GM23248 (cell line): ENCODE results near the gene NMD3. TPM values are rescaled to one million over a fixed set of nuclear protein-coding genes. Genes with fewer than 3 reads are reported as not detected.

Experiments
- DNase-seq: peaks from one replicate; pipeline ENCODE4 v3.0.0-alpha.2; 2015
- H2AFZ ChIP-seq: fragments of 200-600 bp; sonication (generic); 2 replicates; pipeline ENCODE4 v1.6.1; 2016; ENCODE audit warnings: antibody characterized with exemption
- H3F3A ChIP-seq: fragments of 200-600 bp; sonication (generic); 2 replicates; pipeline ENCODE4 v1.6.1; 2016; ENCODE audit warnings: mild to moderate bottlenecking, antibody characterized with exemption, mixed run types; ENCODE audit not compliant: insufficient read depth
- H3K27ac ChIP-seq: fragments of 200-600 bp; sonication (generic); 2 replicates; pipeline ENCODE4 v1.5.1; 2016; ENCODE audit warnings: mild to moderate bottlenecking
- H3K27me3 ChIP-seq: fragments of 200-600 bp; sonication (generic); replicated peaks from 2 replicates; pipeline ENCODE4 v1.6.1; 2016; ENCODE audit warnings: mild to moderate bottlenecking; ENCODE audit not compliant: insufficient read depth
- H3K36me3 ChIP-seq: fragments of 200-600 bp; sonication (generic); 2 replicates; pipeline ENCODE4 v1.6.1; 2016; ENCODE audit warnings: low read depth, mild to moderate bottlenecking
- H3K4me1 ChIP-seq: fragments of 200-600 bp; sonication (generic); 2 replicates; pipeline ENCODE4 v1.6.1; 2016; ENCODE audit warnings: mild to moderate bottlenecking; ENCODE audit not compliant: insufficient read depth
- H3K4me2 ChIP-seq: fragments of 200-600 bp; sonication (generic); one replicate; pipeline ENCODE4 v1.6.1; 2016; ENCODE audit warnings: mild to moderate bottlenecking; ENCODE audit not compliant: unreplicated experiment
- H3K4me3 ChIP-seq: fragments of 200-600 bp; sonication (generic); 2 replicates; pipeline ENCODE4 v1.5.1; 2016; ENCODE audit warnings: mild to moderate bottlenecking
- H3K79me2 ChIP-seq: fragments of 200-600 bp; sonication (generic); 2 replicates; pipeline ENCODE4 v1.6.1; 2016; ENCODE audit warnings: mild to moderate bottlenecking; ENCODE audit not compliant: insufficient read depth
- H3K9ac ChIP-seq: fragments of 200-600 bp; sonication (generic); 2 replicates; pipeline ENCODE4 v1.6.1; 2016; ENCODE audit warnings: mild to moderate bottlenecking
- H3K9me2 ChIP-seq: fragments of 200-600 bp; sonication (generic); 2 replicates; pipeline ENCODE4 v1.6.1; 2016; ENCODE audit warnings: mixed run types, mild to moderate bottlenecking, moderate library complexity; ENCODE audit not compliant: insufficient read depth
- H3K9me3 ChIP-seq: fragments of 200-600 bp; sonication (generic); one replicate; pipeline ENCODE4 v1.6.1; 2017; ENCODE audit warnings: low read depth
- H4K20me1 ChIP-seq: fragments of 200-600 bp; sonication (generic); 2 replicates; pipeline ENCODE4 v1.6.0; 2016; ENCODE audit not compliant: insufficient read depth
- EZH2 ChIP-seq: fragments of 200-600 bp; sonication (generic); IDR thresholded peaks from 2 replicates; pipeline ENCODE4 v1.6.1; 2018; ENCODE audit warnings: antibody characterized with exemption, mild to moderate bottlenecking; ENCODE audit not compliant: insufficient read depth, poor library complexity, severe bottlenecking
- EZH2phosphoT487 ChIP-seq: fragments of 200-600 bp; sonication (generic); IDR thresholded peaks from 2 replicates; pipeline ENCODE4 v1.6.1; 2018; ENCODE audit warnings: antibody characterized with exemption, moderate library complexity, mild to moderate bottlenecking, low read depth; ENCODE audit not compliant: insufficient read depth
- WGBS, 2 experiments: methylation state at CpG; one replicate each; pipeline ENCODE4 v1.1.6; 2015 to 2017; ENCODE audit warnings: low lambda C conversion rate in 2 of 2, low coverage in 1 of 2; ENCODE audit errors: missing lambda C conversion rate in 2 of 2; 5-methylcytosine and 5-hydroxymethylcytosine counted together
- in situ Hi-C: fragments of 300-500 bp; cut with MboI; formaldehyde crosslinking; loops from 2 replicates; pipeline ENCODE4 v1.15.0; 2020
- polyA plus RNA-seq: library from polyadenylated mRNA; unstranded; fragments of >200 nt; fragmentation: Nextera tagmentation; extraction: Ambion mirVana; gene quantifications from 2 replicates; pipeline ENCODE4 v1.2.1, GENCODE V29; 2016
- total RNA-seq: library from RNA; depleted of rRNA; stranded (reverse); fragments of >200 nt; shearing (Covaris generic); gene quantifications from 2 replicates; pipeline ENCODE4 v1.2.3, GENCODE V29; 2014

NMD3 gene
- total and polyA plus RNA-seq, 2 experiments from 2014 or later: 51.1 to 79.4 TPM

DNA sequence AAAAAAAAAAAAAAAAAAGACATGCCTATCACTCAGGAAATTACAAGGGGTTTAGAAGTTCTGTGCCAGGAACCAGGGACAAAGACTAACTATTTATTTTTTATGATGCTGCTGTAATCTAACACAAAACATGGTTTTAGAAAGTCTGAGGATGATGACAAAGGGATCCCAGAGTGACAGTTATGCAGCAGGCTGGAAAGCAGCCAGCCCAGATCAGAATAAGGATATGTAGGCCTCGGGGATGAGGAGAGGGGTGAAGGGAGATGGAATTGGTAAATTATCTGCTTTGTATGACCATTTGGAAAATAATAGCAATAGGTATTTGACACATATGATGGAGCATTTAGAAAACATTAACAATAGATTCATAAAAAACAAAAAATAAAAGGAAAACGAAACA, 34.1 kb upstream of the NMD3 start:
- Histone ChIP-seq H3K4me2 (no peak overlapping the region), H3K4me3 (no peak overlapping the region), H3K36me3 (no peaks in the 10 kb centered on the region), H3K79me2 (no peaks in the 10 kb centered on the region), H3F3A (no peaks in the 10 kb centered on the region), H3K4me1 (no peaks in the 10 kb centered on the region), H4K20me1 (no peaks in the 10 kb centered on the region), H2AFZ (no peak overlapping the region), H3K9me2 (no peaks in the 10 kb centered on the region), H3K9me3 (no peaks in the 10 kb centered on the region), H3K9ac (no peak overlapping the region), H3K27me3 (no peaks in the 10 kb centered on the region), H3K27ac (no peak overlapping the region)
- WGBS, 2 experiments: 23 to 29% methylated on average over 2 of the region's 2 CpGs
- in situ Hi-C loops: no loop called here
- no peak for DNase-seq
- TF ChIP-seq EZH2phosphoT487: no peak
- TF ChIP-seq EZH2: no peak

DNA sequence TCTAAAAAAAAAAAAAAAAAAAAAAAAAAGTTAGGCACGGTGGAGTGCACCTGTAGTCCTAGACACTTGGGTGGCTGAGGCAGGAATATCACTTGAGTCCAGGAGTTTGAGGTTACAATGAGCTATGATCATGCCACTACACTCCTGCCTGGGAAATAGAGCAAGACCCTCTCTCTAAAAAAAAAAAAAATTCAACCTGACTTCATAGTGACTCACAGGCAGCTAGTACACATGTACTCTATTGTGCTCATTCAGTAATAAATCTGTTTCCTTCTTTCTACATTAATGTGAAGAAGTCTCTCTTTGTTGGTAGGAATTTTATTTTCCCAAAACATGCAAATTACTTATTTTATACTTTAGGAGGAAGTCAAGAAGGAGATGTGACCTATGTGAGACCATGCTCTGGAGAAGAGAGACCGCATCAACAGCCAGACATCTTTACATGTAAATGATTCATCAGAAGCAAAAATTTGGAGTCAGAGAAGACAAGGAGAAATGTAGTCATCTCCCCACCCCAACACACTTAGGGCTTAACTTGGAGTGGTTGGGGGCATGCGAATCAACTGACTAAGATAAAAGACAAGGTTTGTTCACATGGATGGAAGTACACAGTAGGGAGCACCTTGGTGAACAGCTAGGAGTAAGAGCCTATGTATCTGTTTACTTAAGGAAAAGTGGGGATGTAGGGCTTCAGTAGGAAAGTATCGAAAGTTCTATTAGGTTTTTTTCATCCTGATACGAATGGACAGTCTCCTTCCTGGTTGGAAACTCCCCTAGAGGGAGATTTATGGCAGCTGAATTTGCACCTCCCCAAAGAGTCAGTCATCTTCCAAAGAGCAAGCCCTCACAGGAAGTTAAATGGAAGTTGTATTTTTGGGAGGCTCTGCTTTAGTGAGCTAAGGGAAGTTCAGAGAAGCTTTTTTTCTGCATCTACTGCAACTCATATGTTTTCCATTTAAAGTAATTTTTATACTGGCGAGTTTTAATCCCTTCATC, 23.0 kb upstream of the NMD3 start:
- Histone ChIP-seq H3K9ac (no peak overlapping the region), H4K20me1 (no peaks in the 10 kb centered on the region), H3K27me3 (no peaks in the 10 kb centered on the region), H3K9me3 (no peaks in the 10 kb centered on the region), H3K4me2 (no peak overlapping the region), H3K4me1 (no peaks in the 10 kb centered on the region), H3K4me3 (no peak overlapping the region), H3K79me2 (no peaks in the 10 kb centered on the region), H3K36me3 (no peaks in the 10 kb centered on the region), H2AFZ (no peak overlapping the region), H3K27ac (no peak overlapping the region), H3F3A (no peaks in the 10 kb centered on the region), H3K9me2 (no peaks in the 10 kb centered on the region)
- no peak for DNase-seq
- TF ChIP-seq EZH2phosphoT487: no peak
- in situ Hi-C loops: no loop called here
- WGBS, 2 experiments: 65 to 68% methylated on average over 5 to 6 of the region's 6 CpGs

DNA sequence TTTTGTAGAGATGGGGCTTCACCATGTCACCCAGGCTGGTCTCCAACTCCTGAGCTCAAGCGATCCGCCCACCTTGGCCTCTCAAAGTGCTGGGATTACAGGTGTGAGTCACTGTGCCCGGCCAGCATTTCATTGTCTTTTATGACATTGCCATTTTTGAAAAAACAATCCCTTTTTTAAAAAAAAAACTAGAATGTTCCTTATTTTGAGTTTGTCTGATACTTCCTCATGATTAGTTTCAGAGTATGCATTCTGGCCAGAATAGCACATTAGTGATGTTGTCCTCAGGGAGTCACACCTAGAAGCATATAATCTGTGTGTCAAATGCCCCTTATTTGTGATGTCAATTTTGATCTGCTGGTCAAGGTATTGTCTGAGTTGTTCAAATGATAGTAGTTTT, 21.2 kb upstream of the NMD3 start:
- H3K4me1 ChIP-seq: no peaks in the 10 kb centered on the region
- H3K79me2 ChIP-seq: no peaks in the 10 kb centered on the region
- H3K9ac ChIP-seq: no peak overlapping the region
- H3F3A ChIP-seq: no peaks in the 10 kb centered on the region
- H2AFZ ChIP-seq: no peak overlapping the region
- no peak overlapping the region for H3K4me2 ChIP-seq
- no peak for DNase-seq
- WGBS, 2 experiments: 92 to 94% methylated on average over 3 of the region's 3 CpGs
- no peak overlapping the region for H3K27ac ChIP-seq
- TF ChIP-seq EZH2 (no peak), EZH2phosphoT487 (no peak)
- no peak overlapping the region for H3K4me3 ChIP-seq
- no peaks in the 10 kb centered on the region for H3K9me3 ChIP-seq
- no peaks in the 10 kb centered on the region for H3K27me3 ChIP-seq
- in situ Hi-C loops: no loop called here
- no peaks in the 10 kb centered on the region for H3K36me3 ChIP-seq
- no peaks in the 10 kb centered on the region for H4K20me1 ChIP-seq
- H3K9me2 ChIP-seq: no peaks in the 10 kb centered on the region

DNA sequence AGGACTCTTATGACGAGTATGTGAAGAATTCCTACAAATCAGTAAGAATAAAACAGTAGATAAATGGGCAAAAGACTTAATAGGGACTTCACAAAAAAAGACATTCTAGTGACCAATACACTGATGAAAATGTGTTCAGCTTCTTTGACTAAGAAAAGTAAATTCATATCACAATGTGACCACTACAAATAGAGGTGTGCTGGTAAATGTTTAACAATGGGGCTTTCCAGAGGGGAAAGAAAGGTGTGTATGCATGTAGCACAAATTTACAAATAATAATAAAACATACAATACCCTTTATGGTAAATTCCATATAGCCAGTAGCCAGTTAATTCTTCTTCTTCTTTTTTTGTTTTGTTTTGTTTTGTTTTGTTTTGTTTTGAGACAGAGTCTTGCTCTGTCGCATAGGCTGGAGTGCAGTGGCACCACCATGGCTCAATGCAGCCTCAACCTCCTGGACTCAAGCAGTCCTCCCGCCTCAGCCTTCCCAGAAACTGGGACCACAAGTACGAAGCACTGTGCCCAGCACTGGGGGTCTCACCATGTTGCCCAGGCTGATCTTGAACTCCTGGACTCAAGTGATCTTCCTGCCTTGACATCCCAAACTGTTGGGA, 17.5 kb upstream of the NMD3 start:
- no peak overlapping the region for H3K9ac ChIP-seq
- no peak for DNase-seq
- no peaks in the 10 kb centered on the region for H3K79me2 ChIP-seq
- no peaks in the 10 kb centered on the region for H3K4me1 ChIP-seq
- no peaks in the 10 kb centered on the region for H3K9me3 ChIP-seq
- no peaks in the 10 kb centered on the region for H3K27me3 ChIP-seq
- H3K9me2 ChIP-seq: no peaks in the 10 kb centered on the region
- no peaks in the 10 kb centered on the region for H4K20me1 ChIP-seq
- in situ Hi-C loops: no loop called here
- H3K36me3 ChIP-seq: no peaks in the 10 kb centered on the region
- TF ChIP-seq EZH2 (no peak), EZH2phosphoT487 (no peak)
- no peak overlapping the region for H3K4me3 ChIP-seq
- no peak overlapping the region for H3K27ac ChIP-seq
- no peak overlapping the region for H2AFZ ChIP-seq
- H3F3A ChIP-seq: no peaks in the 10 kb centered on the region
- H3K4me2 ChIP-seq: no peak overlapping the region
- WGBS, 2 experiments: 63 to 86% methylated on average over 4 of the region's 4 CpGs
